NCI-H460 (cell line): ENCODE measurements around the gene EBF3. TPM values are rescaled to one million over a fixed set of nuclear protein-coding genes. Genes with fewer than 3 reads are reported as not detected.

Experiments
- DNase-seq: peaks from one replicate; pipeline ENCODE4 v3.0.0-alpha.2; 2016; ENCODE audit warnings: low read depth; ENCODE audit errors: extremely low read depth
- total RNA-seq: library from RNA; depleted of rRNA; stranded (reverse); fragments of >200 nt; shearing (Covaris generic); gene quantifications from 2 replicates; pipeline ENCODE4 v1.2.3, GENCODE V29; 2014

EBF3 gene
- total RNA-seq, 1 experiment from 2014 or later, result not detected

- no peak for DNase-seq
These were observed 119.8 kb downstream of the EBF3 start for GRCh38 chr10:129844216-129844766.

GRCh38 chr10:129843702-129844101 is 120.4 kb downstream of the EBF3 start:
- no peak for DNase-seq

- no peak for DNase-seq
These were observed 120.9 kb downstream of the EBF3 start for GRCh38 chr10:129843131-129843541.

- no peak for DNase-seq
These were observed 122.0 kb downstream of the EBF3 start for GRCh38 chr10:129842031-129842430.

GRCh38 chr10:129841590-129841989 is 122.5 kb downstream of the EBF3 start:
- DNase-seq, result no peak

- DNase-seq, result no peak
These were observed 123.0 kb downstream of the EBF3 start for GRCh38 chr10:129841071-129841470.

GRCh38 chr10:129840196-129840590 is 123.9 kb downstream of the EBF3 start:
- DNase-seq, result no peak

GRCh38 chr10:129839285-129840195 is 124.5 kb downstream of the EBF3 start:
- DNase-seq, result no peak

- DNase-seq, result no peak
These were observed 125.3 kb downstream of the EBF3 start for GRCh38 chr10:129838794-129839193.

GRCh38 chr10:129837909-129838582 is 126.0 kb downstream of the EBF3 start:
- DNase-seq, result no peak

- no peak for DNase-seq
These were observed 127.8 kb downstream of the EBF3 start for GRCh38 chr10:129836253-129836652.

- DNase-seq, result no peak
These were observed 129.9 kb downstream of the EBF3 start for GRCh38 chr10:129833994-129834739.

- DNase-seq, result no peak
These were observed 130.6 kb downstream of the EBF3 start for GRCh38 chr10:129833468-129833950.

GRCh38 chr10:129832573-129833467 is 131.3 kb downstream of the EBF3 start:
- no peak for DNase-seq

- no peak for DNase-seq
These were observed 132.9 kb downstream of the EBF3 start for GRCh38 chr10:129831150-129831549.

GRCh38 chr10:129825826-129826225 is 138.2 kb downstream of the EBF3 start:
- no peak for DNase-seq

GRCh38 chr10:129825221-129825620 is 138.9 kb downstream of the EBF3 start:
- DNase-seq, result no peak

- no peak for DNase-seq
These were observed 143.6 kb downstream of the EBF3 start for GRCh38 chr10:129820451-129820850.

GRCh38 chr10:129816656-129817045 is 147.4 kb downstream of the EBF3 start:
- DNase-seq, result no peak
